Mucosa of stomach (tissue), 1 donor: Measurements from ENCODE around the gene PCDHGC3.

Experiments used
- H3K27me3 ChIP-seq: one replicate; pipeline ENCODE4 v1.7.0; 2013; ENCODE audit warnings: mild to moderate bottlenecking, low read length; ENCODE audit not compliant: control insufficient read depth, insufficient read depth
- H3K36me3 ChIP-seq: one replicate; pipeline ENCODE4 v1.7.0; 2013; ENCODE audit warnings: low read length; ENCODE audit not compliant: control insufficient read depth, insufficient read depth
- H3K4me1 ChIP-seq: one replicate; pipeline ENCODE4 v1.7.0; 2013; ENCODE audit warnings: mild to moderate bottlenecking, low read length; ENCODE audit not compliant: control insufficient read depth, insufficient read depth
- H3K4me3 ChIP-seq: one replicate; pipeline ENCODE4 v1.7.0; 2013; ENCODE audit warnings: low read length
- H3K9ac ChIP-seq: one replicate; pipeline ENCODE4 v1.7.0; 2013; ENCODE audit warnings: mild to moderate bottlenecking, low read length, moderate library complexity
- H3K9me3 ChIP-seq: one replicate; pipeline ENCODE4 v1.7.0; 2013; ENCODE audit warnings: mild to moderate bottlenecking, low read length, moderate library complexity; ENCODE audit not compliant: control insufficient read depth
- donor health status: Pancreatic carcinoma.

Gene PCDHGC3

DNA sequence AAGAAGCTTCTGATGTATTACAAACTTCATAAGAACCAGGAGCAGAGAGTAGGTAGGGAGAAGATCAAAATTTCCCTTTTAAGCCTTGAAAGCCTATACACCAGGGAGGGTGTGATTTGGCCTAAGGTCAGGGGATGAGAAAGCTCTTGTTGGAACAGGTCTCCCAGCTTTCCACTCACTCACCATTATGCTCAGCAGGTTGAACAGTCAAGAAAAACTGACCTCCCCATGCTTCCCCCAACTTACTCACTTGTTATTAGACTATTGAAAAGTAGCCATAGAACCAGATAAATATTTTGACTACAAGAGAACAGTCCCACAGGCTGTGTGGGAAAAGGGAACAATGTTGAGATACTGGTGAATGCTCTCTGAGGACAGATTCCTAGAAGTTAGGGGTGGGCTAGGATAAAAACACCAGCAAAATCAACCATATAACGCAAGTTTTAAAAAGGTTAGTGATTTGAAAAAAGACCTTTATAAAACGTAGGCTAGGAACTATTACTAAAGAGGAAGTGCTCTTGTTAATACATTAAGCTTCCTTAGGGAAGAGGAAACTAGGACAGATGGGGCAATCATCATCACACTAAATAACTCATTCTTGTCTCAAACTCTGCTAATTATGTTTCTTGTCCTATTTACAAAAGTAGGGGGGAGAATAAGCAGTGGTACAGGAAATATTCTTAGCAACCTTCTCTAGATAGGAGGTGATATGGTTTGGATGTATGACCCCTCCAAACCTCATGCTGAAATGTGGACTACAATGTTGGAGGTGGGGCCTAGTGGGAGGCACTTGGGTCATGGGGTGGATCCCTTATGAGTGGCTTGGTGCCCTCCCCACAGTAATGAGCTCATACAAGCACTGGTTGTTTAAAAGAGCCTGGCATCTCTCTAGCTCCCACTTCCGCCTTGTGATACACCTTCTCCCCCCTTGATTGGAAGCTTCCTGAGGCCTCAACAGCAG is 44.1 kb downstream of the PCDHGC3 start:
- H3K4me3 ChIP-seq = no peak overlapping the region
- H3K9me3 ChIP-seq = no peaks in the 10 kb centered on the region
- H3K27me3 ChIP-seq = no peaks in the 10 kb centered on the region
- H3K36me3 ChIP-seq = peaks cover 4% of the 10 kb centered on the region
- H3K4me1 ChIP-seq = peaks cover 38% of the 10 kb centered on the region
- no peak overlapping the region for H3K9ac ChIP-seq

GRCh38 chr5:141521244-141521781 is 45.5 kb downstream of the PCDHGC3 start:
- no peaks in the 10 kb centered on the region for H3K27me3 ChIP-seq
- H3K9me3 ChIP-seq = no peaks in the 10 kb centered on the region
- peak overlapping the region; percentile 20 for H3K9ac ChIP-seq
- H3K36me3 ChIP-seq = peaks cover 4% of the 10 kb centered on the region
- peaks cover 50% of the 10 kb centered on the region for H3K4me1 ChIP-seq
- H3K4me3 ChIP-seq = no peak overlapping the region

- peaks cover 4% of the 10 kb centered on the region for H3K36me3 ChIP-seq
Measured at GRCh38 chr5:141522301-141522700, 46.5 kb downstream of the PCDHGC3 start.

GRCh38 chr5:141523991-141524390 is 48.2 kb downstream of the PCDHGC3 start:
- peaks cover 4% of the 10 kb centered on the region for H3K36me3 ChIP-seq
- H3K9ac ChIP-seq = no peak overlapping the region
- peaks cover 50% of the 10 kb centered on the region for H3K4me1 ChIP-seq
- H3K9me3 ChIP-seq = no peaks in the 10 kb centered on the region
- H3K4me3 ChIP-seq = no peak overlapping the region
- no peaks in the 10 kb centered on the region for H3K27me3 ChIP-seq

More at GRCh38 chr5:141522301-141522700, 46.5 kb downstream of the PCDHGC3 start:
- Histone ChIP-seq H3K9ac (no peak overlapping the region), H3K9me3 (no peaks in the 10 kb centered on the region), H3K4me3 (no peak overlapping the region), H3K4me1 (peaks cover 50% of the 10 kb centered on the region), H3K27me3 (no peaks in the 10 kb centered on the region)

- Histone ChIP-seq H3K27me3 (no peaks in the 10 kb centered on the region), H3K4me3 (no peak overlapping the region), H3K36me3 (peaks cover 4% of the 10 kb centered on the region), H3K9me3 (no peaks in the 10 kb centered on the region), H3K9ac (no peak overlapping the region), H3K4me1 (peaks cover 50% of the 10 kb centered on the region)
Measured at GRCh38 chr5:141524604-141525597, 49.1 kb downstream of the PCDHGC3 start.

- no peaks in the 10 kb centered on the region for H3K27me3 ChIP-seq
- no peaks in the 10 kb centered on the region for H3K9me3 ChIP-seq
- no peak overlapping the region for H3K4me3 ChIP-seq
- no peak overlapping the region for H3K9ac ChIP-seq
- peaks cover 42% of the 10 kb centered on the region for H3K4me1 ChIP-seq
- peaks cover 4% of the 10 kb centered on the region for H3K36me3 ChIP-seq
Measured at GRCh38 chr5:141525653-141526052, 49.9 kb downstream of the PCDHGC3 start.

- no peak overlapping the region for H3K9ac ChIP-seq
- H3K36me3 ChIP-seq = peaks cover 3% of the 10 kb centered on the region
- H3K4me1 ChIP-seq = peaks cover 24% of the 10 kb centered on the region
Measured at GRCh38 chr5:141527426-141527825, 51.7 kb downstream of the PCDHGC3 start.

More at GRCh38 chr5:141527426-141527825, 51.7 kb downstream of the PCDHGC3 start:
- Histone ChIP-seq H3K9me3 (no peaks in the 10 kb centered on the region), H3K27me3 (no peaks in the 10 kb centered on the region), H3K4me3 (no peak overlapping the region)
